OCI-LY1 (cell line): ENCODE data around the gene FAM156A.
"Not testable (repeated sequence)": the region's sequence is repeated elsewhere in the genome, so short reads cannot be mapped to it uniquely, and the experiment has no call there.

Source experiments
- H2AFZ ChIP-seq: fragments of 200-600 bp; sonication (generic), shearing (Covaris generic); 2 replicates; pipeline ENCODE4 v1.6.0; 2014; ENCODE audit warnings: antibody characterized with exemption, mild to moderate bottlenecking, low read length
- H3F3A ChIP-seq: fragments of 200-600 bp; sonication (generic), shearing (Covaris generic); 2 replicates; pipeline ENCODE4 v1.6.0; 2014; ENCODE audit warnings: mild to moderate bottlenecking, antibody characterized with exemption, low read length, moderate library complexity; ENCODE audit not compliant: insufficient read depth
- H3K27ac ChIP-seq: fragments of 200-600 bp; sonication (generic); 2 replicates; pipeline ENCODE4 v1.5.1; 2014; ENCODE audit warnings: low read length, mixed run types, mild to moderate bottlenecking, low read depth; ENCODE audit not compliant: poor library complexity, severe bottlenecking
- H3K27me3 ChIP-seq: fragments of 200-600 bp; sonication (generic); 2 replicates; pipeline ENCODE4 v1.6.0; 2014; ENCODE audit warnings: antibody characterized with exemption, mild to moderate bottlenecking, low read length, moderate library complexity; ENCODE audit not compliant: insufficient read depth
- H3K36me3 ChIP-seq: fragments of 200-600 bp; sonication (generic); 2 replicates; pipeline ENCODE4 v1.6.1; 2014; ENCODE audit warnings: mild to moderate bottlenecking, antibody characterized with exemption, low read length, moderate library complexity, mixed read lengths; ENCODE audit not compliant: insufficient read depth
- H3K4me1 ChIP-seq: fragments of 200-600 bp; sonication (generic); 2 replicates; pipeline ENCODE4 v1.5.1; 2014; ENCODE audit warnings: mild to moderate bottlenecking, low read length, moderate library complexity; ENCODE audit not compliant: insufficient read depth, severe bottlenecking
- H3K4me2 ChIP-seq: fragments of 200-600 bp; sonication (generic), shearing (Covaris generic); 2 replicates; pipeline ENCODE4 v1.6.1; 2014; ENCODE audit warnings: low read length
- H3K4me3 ChIP-seq: fragments of 200-600 bp; sonication (generic); 2 replicates; pipeline ENCODE4 v1.5.1; 2014; ENCODE audit warnings: low read length, low read depth, mild to moderate bottlenecking, mixed read lengths; ENCODE audit not compliant: poor library complexity, severe bottlenecking
- H3K79me2 ChIP-seq: fragments of 200-600 bp; shearing (Covaris generic); 2 replicates; pipeline ENCODE4 v1.6.1; 2016; ENCODE audit warnings: mixed run types, low read length, mixed read lengths; ENCODE audit not compliant: insufficient read depth
- H3K9ac ChIP-seq: fragments of 200-600 bp; sonication (generic), shearing (Covaris generic); 2 replicates; pipeline ENCODE4 v1.6.1; 2014; ENCODE audit warnings: mild to moderate bottlenecking, low read length, mixed read lengths
- H3K9me2 ChIP-seq: fragments of 200-600 bp; sonication (generic), shearing (Covaris generic); 2 replicates; pipeline ENCODE4 v1.6.1; 2014; ENCODE audit warnings: low read depth, mild to moderate bottlenecking, low read length, mixed read lengths
- H3K9me3 ChIP-seq: fragments of 200-600 bp; shearing (Covaris generic); 2 replicates; pipeline ENCODE4 v1.6.1; 2014; ENCODE audit warnings: low read length, mixed read lengths
- H4K20me1 ChIP-seq: fragments of 200-600 bp; sonication (generic), shearing (Covaris generic); 2 replicates; pipeline ENCODE4 v1.6.0; 2016; ENCODE audit warnings: mild to moderate bottlenecking, low read length; ENCODE audit not compliant: insufficient read depth
- CTCF ChIP-seq: fragments of 200-600 bp; sonication (generic), shearing (Covaris generic); IDR thresholded peaks from 2 replicates; pipeline ENCODE4 v1.5.1; 2017; ENCODE audit warnings: mild to moderate bottlenecking, antibody characterized with exemption, low read length, moderate library complexity, mixed read lengths
- EZH2 ChIP-seq: fragments of 200-600 bp; sonication (generic), shearing (Covaris generic); IDR thresholded peaks from 2 replicates; pipeline ENCODE4 v1.8.0; 2017; ENCODE audit warnings: borderline replicate concordance, mixed run types, mild to moderate bottlenecking, antibody characterized with exemption, low read length, moderate library complexity, mixed read lengths

Gene FAM156A

GRCh38 chrX:52979993-52980392, 21.7 kb upstream of the FAM156A start:
- no peak overlapping the region for H3K4me3 ChIP-seq
- H3K9me2 ChIP-seq: no peaks in the 10 kb centered on the region
- no peaks in the 10 kb centered on the region for H3K27me3 ChIP-seq
- no peak overlapping the region for H3K9ac ChIP-seq
- H3K4me1 ChIP-seq: no peaks in the 10 kb centered on the region
- no peaks in the 10 kb centered on the region for H4K20me1 ChIP-seq
- no peak overlapping the region for H3K27ac ChIP-seq
- H3F3A ChIP-seq: no peaks in the 10 kb centered on the region
- no peaks in the 10 kb centered on the region for H3K9me3 ChIP-seq
- no peaks in the 10 kb centered on the region for H3K79me2 ChIP-seq
- no peak overlapping the region for H2AFZ ChIP-seq
- H3K36me3 ChIP-seq: no peaks in the 10 kb centered on the region
- TF ChIP-seq CTCF: no peak
- no peak for TF ChIP-seq EZH2
- H3K4me2 ChIP-seq: no peak overlapping the region

- Histone ChIP-seq H3K9ac (no peak overlapping the region), H3K79me2 (no peaks in the 10 kb centered on the region), H3K4me1 (no peaks in the 10 kb centered on the region), H3K27ac (no peak overlapping the region), H3K4me2 (no peak overlapping the region), H3F3A (no peaks in the 10 kb centered on the region), H3K27me3 (no peaks in the 10 kb centered on the region), H3K9me2 (no peaks in the 10 kb centered on the region), H4K20me1 (no peaks in the 10 kb centered on the region), H3K36me3 (no peaks in the 10 kb centered on the region), H3K4me3 (no peak overlapping the region), H2AFZ (no peak overlapping the region), H3K9me3 (no peaks in the 10 kb centered on the region)
- TF ChIP-seq CTCF (no peak), EZH2 (no peak)
Measured at GRCh38 chrX:52979568-52979967, 21.2 kb upstream of the FAM156A start.

GRCh38 chrX:52977953-52978352, 19.6 kb upstream of the FAM156A start:
- H3K9ac ChIP-seq: no peak overlapping the region
- H3K79me2 ChIP-seq: no peaks in the 10 kb centered on the region
- H3K9me3 ChIP-seq: no peaks in the 10 kb centered on the region
- no peaks in the 10 kb centered on the region for H3F3A ChIP-seq
- TF ChIP-seq EZH2: no peak
- no peak for TF ChIP-seq CTCF
- no peaks in the 10 kb centered on the region for H3K27me3 ChIP-seq
- no peaks in the 10 kb centered on the region for H4K20me1 ChIP-seq
- no peak overlapping the region for H2AFZ ChIP-seq
- no peaks in the 10 kb centered on the region for H3K9me2 ChIP-seq
- H3K27ac ChIP-seq: no peak overlapping the region
- H3K36me3 ChIP-seq: no peaks in the 10 kb centered on the region
- H3K4me1 ChIP-seq: no peaks in the 10 kb centered on the region
- no peak overlapping the region for H3K4me2 ChIP-seq
- no peak overlapping the region for H3K4me3 ChIP-seq

- H3K9me2 ChIP-seq, H3K27me3 ChIP-seq, H3K9me3 ChIP-seq, H3K9ac ChIP-seq, H4K20me1 ChIP-seq, H3K4me3 ChIP-seq, H3K36me3 ChIP-seq, H3K27ac ChIP-seq, H3K79me2 ChIP-seq, H3K4me2 ChIP-seq, H3F3A ChIP-seq, H3K4me1 ChIP-seq, H2AFZ ChIP-seq: not testable (repeated sequence)
Measured at GRCh38 chrX:52975576-52975975, 17.3 kb upstream of the FAM156A start.

- H3K27me3 ChIP-seq, H3K4me3 ChIP-seq, H4K20me1 ChIP-seq, H3F3A ChIP-seq, H3K27ac ChIP-seq, H3K9me2 ChIP-seq, H2AFZ ChIP-seq, H3K4me2 ChIP-seq, H3K36me3 ChIP-seq, H3K9me3 ChIP-seq, H3K4me1 ChIP-seq, H3K9ac ChIP-seq, H3K79me2 ChIP-seq: not testable (repeated sequence)
Measured at GRCh38 chrX:52974336-52974992, 16.1 kb upstream of the FAM156A start.
